HEK293T (cell line): ENCODE results near the gene ASPDH.

Experiments
- CTCF ChIA-PET: fragments of 350-600 bp; formaldehyde crosslinking; extraction: SDS; loops from one replicate; lab custom pipeline; 2021; ENCODE audit warnings: antibody characterized with exemption, inconsistent platforms; lab: Yijun Ruan, JAX
- POLR2A ChIA-PET: fragments of 350-600 bp; formaldehyde crosslinking; extraction: SDS; loops from one replicate; lab custom pipeline; 2020; ENCODE audit warnings: antibody characterized with exemption, inconsistent platforms; lab: Yijun Ruan, JAX
- DNase-seq: peaks from one replicate; pipeline ENCODE4 v3.0.0; 2012; ENCODE audit warnings: mixed read lengths; ENCODE audit errors: extremely low spot score
- ARNT ChIP-seq: fragments of 450-650 bp; IDR thresholded peaks from 2 replicates; pipeline ENCODE4 v1.6.1; 2017; ENCODE audit warnings: mild to moderate bottlenecking
- BHLHE40 ChIP-seq: fragments of 450-650 bp; IDR thresholded peaks from 2 replicates; pipeline ENCODE4 v1.6.1; 2016; ENCODE audit warnings: mild to moderate bottlenecking, moderate library complexity, borderline replicate concordance
- CTBP1 ChIP-seq: fragments of 450-650 bp; IDR thresholded peaks from 2 replicates; pipeline ENCODE4 v1.6.1; 2016; ENCODE audit warnings: borderline replicate concordance
- FOXA1 ChIP-seq: fragments of 450-650 bp; IDR thresholded peaks from 2 replicates; pipeline ENCODE4 v1.6.1; 2016; ENCODE audit warnings: mild to moderate bottlenecking
- FOXK2 ChIP-seq: fragments of 450-650 bp; IDR thresholded peaks from 2 replicates; pipeline ENCODE4 v1.6.1; 2016; ENCODE audit warnings: mild to moderate bottlenecking
- FOXM1 ChIP-seq: fragments of 450-650 bp; IDR thresholded peaks from 2 replicates; pipeline ENCODE4 v1.6.1; 2017; ENCODE audit warnings: mild to moderate bottlenecking, borderline replicate concordance
- L3MBTL2 ChIP-seq: fragments of 450-650 bp; conservative IDR thresholded peaks from 2 replicates; pipeline ENCODE4 v1.6.1; 2016; ENCODE audit warnings: mild to moderate bottlenecking
- LEF1 ChIP-seq: fragments of 450-650 bp; IDR thresholded peaks from 2 replicates; pipeline ENCODE4 v1.6.1; 2017; ENCODE audit warnings: mild to moderate bottlenecking, borderline replicate concordance
- NFRKB ChIP-seq: fragments of 450-650 bp; IDR thresholded peaks from 2 replicates; pipeline ENCODE4 v1.6.1; 2016; ENCODE audit warnings: mild to moderate bottlenecking, moderate library complexity
- SP1 ChIP-seq: fragments of 450-650 bp; IDR thresholded peaks from 2 replicates; pipeline ENCODE4 v1.6.1; 2017

The ASPDH gene

DNA sequence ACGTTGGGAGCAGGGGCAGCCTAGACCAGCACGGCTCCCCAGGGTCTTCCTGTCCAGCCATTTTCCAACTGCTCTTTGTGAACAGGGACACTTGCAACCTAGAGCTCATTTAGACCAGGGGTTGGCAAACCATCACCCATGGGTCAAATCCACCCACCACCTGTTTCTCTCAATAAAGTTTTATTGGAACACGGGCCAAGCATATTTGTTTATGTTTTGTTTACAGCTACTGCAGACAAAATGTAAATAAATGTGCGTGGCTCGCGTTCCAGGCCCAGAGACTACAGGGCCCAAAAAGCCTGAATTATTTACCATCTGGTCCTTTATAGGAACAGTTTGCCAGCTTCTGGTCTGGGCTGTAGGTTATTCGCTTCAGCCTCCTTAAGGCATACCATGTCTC, 50.7 kb downstream of the ASPDH start:
- CTCF ChIA-PET = interaction anchor here (3.0 kb wide), 1 partner anchor 94 kb away, joined by 8 read pairs; no protein-coding TSS in a partner anchor
- TF ChIP-seq FOXK2 (no peak), ARNT (no peak), CTBP1 (no peak), BHLHE40 (no peak), FOXM1 (no peak), LEF1 (no peak), FOXA1 (no peak), SP1 (no peak), L3MBTL2 (no peak), NFRKB (no peak)
- no peak for DNase-seq
- POLR2A ChIA-PET = interaction anchor here (1.3 kb wide), 1 partner anchor 94 kb away, joined by 5 read pairs; no protein-coding TSS in a partner anchor
